ENCODE data around the gene HCN4.

DNA sequence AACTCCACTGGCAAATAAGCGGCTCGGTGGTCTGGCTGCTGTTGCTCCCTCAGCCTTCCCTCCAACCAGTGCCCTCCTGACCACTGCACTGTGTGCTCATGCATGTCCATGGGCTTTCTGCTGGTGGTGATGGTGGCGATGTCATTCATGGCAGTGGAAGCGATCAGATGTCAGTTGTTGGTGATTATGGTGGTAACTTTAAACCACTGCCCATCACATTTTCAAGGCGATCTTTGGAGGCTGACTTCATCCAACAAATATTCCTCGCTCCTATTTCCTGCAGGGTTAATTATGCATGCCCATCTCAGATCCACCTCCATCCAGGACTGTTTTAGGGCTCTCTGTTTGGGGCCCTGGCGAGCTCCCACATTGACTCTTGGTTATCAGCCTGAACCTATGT is 13.4 kb upstream of the HCN4 start:
- TF ChIP-seq, protein P1, sequence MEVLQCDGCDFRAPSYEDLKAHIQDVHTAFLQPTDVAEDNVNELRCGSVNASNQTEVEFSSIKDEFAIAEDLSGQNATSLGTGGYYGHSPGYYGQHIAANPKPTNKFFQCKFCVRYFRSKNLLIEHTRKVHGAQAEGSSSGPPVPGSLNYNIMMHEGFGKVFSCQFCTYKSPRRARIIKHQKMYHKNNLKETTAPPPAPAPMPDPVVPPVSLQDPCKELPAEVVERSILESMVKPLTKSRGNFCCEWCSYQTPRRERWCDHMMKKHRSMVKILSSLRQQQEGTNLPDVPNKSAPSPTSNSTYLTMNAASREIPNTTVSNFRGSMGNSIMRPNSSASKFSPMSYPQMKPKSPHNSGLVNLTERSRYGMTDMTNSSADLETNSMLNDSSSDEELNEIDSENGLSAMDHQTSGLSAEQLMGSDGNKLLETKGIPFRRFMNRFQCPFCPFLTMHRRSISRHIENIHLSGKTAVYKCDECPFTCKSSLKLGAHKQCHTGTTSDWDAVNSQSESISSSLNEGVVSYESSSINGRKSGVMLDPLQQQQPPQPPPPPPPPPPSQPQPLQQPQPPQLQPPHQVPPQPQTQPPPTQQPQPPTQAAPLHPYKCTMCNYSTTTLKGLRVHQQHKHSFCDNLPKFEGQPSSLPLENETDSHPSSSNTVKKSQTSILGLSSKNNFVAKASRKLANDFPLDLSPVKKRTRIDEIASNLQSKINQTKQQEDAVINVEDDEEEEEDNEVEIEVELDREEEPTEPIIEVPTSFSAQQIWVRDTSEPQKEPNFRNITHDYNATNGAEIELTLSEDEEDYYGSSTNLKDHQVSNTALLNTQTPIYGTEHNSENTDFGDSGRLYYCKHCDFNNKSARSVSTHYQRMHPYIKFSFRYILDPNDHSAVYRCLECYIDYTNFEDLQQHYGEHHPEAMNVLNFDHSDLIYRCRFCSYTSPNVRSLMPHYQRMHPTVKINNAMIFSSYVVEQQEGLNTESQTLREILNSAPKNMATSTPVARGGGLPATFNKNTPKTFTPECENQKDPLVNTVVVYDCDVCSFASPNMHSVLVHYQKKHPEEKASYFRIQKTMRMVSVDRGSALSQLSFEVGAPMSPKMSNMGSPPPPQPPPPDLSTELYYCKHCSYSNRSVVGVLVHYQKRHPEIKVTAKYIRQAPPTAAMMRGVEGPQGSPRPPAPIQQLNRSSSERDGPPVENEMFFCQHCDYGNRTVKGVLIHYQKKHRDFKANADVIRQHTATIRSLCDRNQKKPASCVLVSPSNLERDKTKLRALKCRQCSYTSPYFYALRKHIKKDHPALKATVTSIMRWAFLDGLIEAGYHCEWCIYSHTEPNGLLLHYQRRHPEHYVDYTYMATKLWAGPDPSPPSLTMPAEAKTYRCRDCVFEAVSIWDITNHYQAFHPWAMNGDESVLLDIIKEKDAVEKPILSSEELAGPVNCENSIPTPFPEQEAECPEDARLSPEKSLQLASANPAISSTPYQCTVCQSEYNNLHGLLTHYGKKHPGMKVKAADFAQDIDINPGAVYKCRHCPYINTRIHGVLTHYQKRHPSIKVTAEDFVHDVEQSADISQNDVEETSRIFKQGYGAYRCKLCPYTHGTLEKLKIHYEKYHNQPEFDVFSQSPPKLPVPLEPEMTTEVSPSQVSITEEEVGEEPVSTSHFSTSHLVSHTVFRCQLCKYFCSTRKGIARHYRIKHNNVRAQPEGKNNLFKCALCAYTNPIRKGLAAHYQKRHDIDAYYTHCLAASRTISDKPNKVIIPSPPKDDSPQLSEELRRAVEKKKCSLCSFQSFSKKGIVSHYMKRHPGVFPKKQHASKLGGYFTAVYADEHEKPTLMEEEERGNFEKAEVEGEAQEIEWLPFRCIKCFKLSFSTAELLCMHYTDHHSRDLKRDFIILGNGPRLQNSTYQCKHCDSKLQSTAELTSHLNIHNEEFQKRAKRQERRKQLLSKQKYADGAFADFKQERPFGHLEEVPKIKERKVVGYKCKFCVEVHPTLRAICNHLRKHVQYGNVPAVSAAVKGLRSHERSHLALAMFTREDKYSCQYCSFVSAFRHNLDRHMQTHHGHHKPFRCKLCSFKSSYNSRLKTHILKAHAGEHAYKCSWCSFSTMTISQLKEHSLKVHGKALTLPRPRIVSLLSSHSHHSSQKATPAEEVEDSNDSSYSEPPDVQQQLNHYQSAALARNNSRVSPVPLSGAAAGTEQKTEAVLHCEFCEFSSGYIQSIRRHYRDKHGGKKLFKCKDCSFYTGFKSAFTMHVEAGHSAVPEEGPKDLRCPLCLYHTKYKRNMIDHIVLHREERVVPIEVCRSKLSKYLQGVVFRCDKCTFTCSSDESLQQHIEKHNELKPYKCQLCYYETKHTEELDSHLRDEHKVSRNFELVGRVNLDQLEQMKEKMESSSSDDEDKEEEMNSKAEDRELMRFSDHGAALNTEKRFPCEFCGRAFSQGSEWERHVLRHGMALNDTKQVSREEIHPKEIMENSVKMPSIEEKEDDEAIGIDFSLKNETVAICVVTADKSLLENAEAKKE (CRISPR knock-in tag; IDR thresholded peaks at IDR 0.05), result no peak
- TF ChIP-seq, protein P2, sequence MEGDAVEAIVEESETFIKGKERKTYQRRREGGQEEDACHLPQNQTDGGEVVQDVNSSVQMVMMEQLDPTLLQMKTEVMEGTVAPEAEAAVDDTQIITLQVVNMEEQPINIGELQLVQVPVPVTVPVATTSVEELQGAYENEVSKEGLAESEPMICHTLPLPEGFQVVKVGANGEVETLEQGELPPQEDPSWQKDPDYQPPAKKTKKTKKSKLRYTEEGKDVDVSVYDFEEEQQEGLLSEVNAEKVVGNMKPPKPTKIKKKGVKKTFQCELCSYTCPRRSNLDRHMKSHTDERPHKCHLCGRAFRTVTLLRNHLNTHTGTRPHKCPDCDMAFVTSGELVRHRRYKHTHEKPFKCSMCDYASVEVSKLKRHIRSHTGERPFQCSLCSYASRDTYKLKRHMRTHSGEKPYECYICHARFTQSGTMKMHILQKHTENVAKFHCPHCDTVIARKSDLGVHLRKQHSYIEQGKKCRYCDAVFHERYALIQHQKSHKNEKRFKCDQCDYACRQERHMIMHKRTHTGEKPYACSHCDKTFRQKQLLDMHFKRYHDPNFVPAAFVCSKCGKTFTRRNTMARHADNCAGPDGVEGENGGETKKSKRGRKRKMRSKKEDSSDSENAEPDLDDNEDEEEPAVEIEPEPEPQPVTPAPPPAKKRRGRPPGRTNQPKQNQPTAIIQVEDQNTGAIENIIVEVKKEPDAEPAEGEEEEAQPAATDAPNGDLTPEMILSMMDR (conservative IDR thresholded peaks at IDR 0.05; ENCODE audit: low read depth in 2 of 2), result no peak
- TF ChIP-seq CREB1 (CRISPR knock-in tag; IDR thresholded peaks at IDR 0.05; ENCODE audit: low read depth) (no peak), EZH2 (IDR thresholded peaks at IDR 0.05; ENCODE audit: low read depth, unreplicated experiment) (no peak), ZNF114 (CRISPR knock-in tag; IDR thresholded peaks at IDR 0.05) (no peak), EZH2phosphoT487 (IDR thresholded peaks at IDR 0.05; ENCODE audit: unreplicated experiment) (no peak), POLR2AphosphoS5 (IDR thresholded peaks at IDR 0.05; ENCODE audit: low read depth) (no peak), JUNB (IDR thresholded peaks at IDR 0.05; ENCODE audit: unreplicated experiment) (no peak), NANOG (IDR thresholded peaks at IDR 0.05; ENCODE audit: borderline replicate concordance) (no peak), STAT1 (IDR thresholded peaks at IDR 0.05; ENCODE audit: unreplicated experiment) (no peak), ZNF331 (CRISPR knock-in tag; IDR thresholded peaks at IDR 0.05; ENCODE audit: low read depth) (no peak)
- TF ChIP-seq, protein P3, sequence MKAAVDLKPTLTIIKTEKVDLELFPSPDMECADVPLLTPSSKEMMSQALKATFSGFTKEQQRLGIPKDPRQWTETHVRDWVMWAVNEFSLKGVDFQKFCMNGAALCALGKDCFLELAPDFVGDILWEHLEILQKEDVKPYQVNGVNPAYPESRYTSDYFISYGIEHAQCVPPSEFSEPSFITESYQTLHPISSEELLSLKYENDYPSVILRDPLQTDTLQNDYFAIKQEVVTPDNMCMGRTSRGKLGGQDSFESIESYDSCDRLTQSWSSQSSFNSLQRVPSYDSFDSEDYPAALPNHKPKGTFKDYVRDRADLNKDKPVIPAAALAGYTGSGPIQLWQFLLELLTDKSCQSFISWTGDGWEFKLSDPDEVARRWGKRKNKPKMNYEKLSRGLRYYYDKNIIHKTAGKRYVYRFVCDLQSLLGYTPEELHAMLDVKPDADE (IDR thresholded peaks at IDR 0.05), result no peak
- TF ChIP-seq, protein P4, sequence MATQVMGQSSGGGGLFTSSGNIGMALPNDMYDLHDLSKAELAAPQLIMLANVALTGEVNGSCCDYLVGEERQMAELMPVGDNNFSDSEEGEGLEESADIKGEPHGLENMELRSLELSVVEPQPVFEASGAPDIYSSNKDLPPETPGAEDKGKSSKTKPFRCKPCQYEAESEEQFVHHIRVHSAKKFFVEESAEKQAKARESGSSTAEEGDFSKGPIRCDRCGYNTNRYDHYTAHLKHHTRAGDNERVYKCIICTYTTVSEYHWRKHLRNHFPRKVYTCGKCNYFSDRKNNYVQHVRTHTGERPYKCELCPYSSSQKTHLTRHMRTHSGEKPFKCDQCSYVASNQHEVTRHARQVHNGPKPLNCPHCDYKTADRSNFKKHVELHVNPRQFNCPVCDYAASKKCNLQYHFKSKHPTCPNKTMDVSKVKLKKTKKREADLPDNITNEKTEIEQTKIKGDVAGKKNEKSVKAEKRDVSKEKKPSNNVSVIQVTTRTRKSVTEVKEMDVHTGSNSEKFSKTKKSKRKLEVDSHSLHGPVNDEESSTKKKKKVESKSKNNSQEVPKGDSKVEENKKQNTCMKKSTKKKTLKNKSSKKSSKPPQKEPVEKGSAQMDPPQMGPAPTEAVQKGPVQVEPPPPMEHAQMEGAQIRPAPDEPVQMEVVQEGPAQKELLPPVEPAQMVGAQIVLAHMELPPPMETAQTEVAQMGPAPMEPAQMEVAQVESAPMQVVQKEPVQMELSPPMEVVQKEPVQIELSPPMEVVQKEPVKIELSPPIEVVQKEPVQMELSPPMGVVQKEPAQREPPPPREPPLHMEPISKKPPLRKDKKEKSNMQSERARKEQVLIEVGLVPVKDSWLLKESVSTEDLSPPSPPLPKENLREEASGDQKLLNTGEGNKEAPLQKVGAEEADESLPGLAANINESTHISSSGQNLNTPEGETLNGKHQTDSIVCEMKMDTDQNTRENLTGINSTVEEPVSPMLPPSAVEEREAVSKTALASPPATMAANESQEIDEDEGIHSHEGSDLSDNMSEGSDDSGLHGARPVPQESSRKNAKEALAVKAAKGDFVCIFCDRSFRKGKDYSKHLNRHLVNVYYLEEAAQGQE (IDR thresholded peaks at IDR 0.05; ENCODE audit: unreplicated experiment), result no peak

Measured in GM23338 (cell line).